Measurements from ENCODE around the gene WLS.

DNA sequence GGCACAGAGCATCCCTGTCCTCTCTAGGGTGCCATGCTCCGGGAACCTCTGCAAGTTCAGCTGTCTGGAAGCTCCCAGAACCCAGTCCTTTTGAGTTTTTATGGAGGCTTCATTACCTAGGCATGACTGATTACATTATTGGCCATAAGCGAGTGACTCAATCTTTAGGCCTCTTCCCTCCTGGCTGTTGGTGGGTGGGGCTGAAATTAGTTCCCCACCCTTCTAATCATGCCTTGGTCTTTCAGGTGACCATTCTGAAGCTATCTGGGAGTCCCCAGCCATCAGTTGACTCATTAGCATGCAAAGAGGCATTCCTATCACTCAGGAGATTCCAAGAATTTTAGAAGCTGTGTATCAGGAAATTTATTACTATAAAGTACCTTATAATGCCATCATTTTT is 46.6 kb downstream of the WLS start:
- TF ChIP-seq POLR2A (IDR thresholded peaks at IDR 0.05; ENCODE audit: low read length) (no peak), GATA1 (IDR thresholded peaks at IDR 0.05; ENCODE audit: low read depth, low read length) (no peak)
